ENCODE data around the gene ANKRD40CL. TPM values are rescaled to one million over a fixed set of nuclear protein-coding genes. Genes with fewer than 3 reads are reported as not detected.

Gene ANKRD40CL
- polyA plus RNA-seq, 1 of the 3 experiments (the other 2 are of a cell fraction) = not detected

DNA sequence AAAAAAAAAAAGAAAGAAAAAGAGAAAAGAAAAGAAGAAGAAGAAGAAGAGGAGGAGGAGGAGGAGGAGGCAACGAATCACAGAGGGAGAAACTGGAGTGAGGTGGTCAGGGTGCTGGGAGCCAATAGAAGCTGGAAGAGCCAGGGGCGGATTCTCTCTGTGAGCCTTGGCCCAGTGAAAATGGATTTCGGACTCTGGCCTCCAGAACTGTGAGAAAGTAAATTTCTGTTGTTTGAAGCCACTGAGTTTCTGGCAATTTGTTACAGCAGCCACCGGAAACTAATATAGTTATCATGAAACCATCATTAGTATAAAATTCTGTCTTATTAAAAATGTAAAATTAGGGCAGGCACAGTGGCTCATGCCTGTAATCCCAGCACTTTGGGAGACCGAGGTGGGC is 40.4 kb upstream of the ANKRD40CL start (continued):
- TF ChIP-seq TEAD4 (IDR thresholded peaks at IDR 0.05; ENCODE audit: borderline replicate concordance, insufficient read depth) = no peak

- H3K9me3 ChIP-seq = no peaks in the 10 kb centered on the region
- DNase-seq = no peak
- H3K27ac ChIP-seq (ENCODE audit: low read depth in 2 of 2, low read length in 1 of 2) = no peak overlapping the region
- no peaks in the 10 kb centered on the region for H3K4me1 ChIP-seq (ENCODE audit: control insufficient read depth in 1 of 2, insufficient read depth in 2 of 2, low read depth in 1 of 2, low read length in 1 of 2)
- no peak overlapping the region for H3K4me2 ChIP-seq
- no peak overlapping the region for H3K9ac ChIP-seq
- H3K27me3 ChIP-seq (ENCODE audit: insufficient read depth) = no peaks in the 10 kb centered on the region
- no peaks in the 10 kb centered on the region for H3K9me2 ChIP-seq
- H3K79me2 ChIP-seq (ENCODE audit: insufficient read depth) = no peaks in the 10 kb centered on the region
- no peak overlapping the region for H3K4me3 ChIP-seq (ENCODE audit: low read depth in 2 of 2, low read length in 1 of 2)
- no peak overlapping the region for H2AFZ ChIP-seq (ENCODE audit: low read depth)
- ChIA-PET CTCF (interaction anchor here (1.1 to 7.3 kb wide), 5 partner anchors 10 to 125 kb away, joined by 3 to 45 read pairs (median 18); no protein-coding TSS in a partner anchor), POLR2A (no interaction called here)
- H3F3A ChIP-seq (replicated peaks; ENCODE audit: insufficient read depth) = no peaks in the 10 kb centered on the region
- TF ChIP-seq JUND (IDR thresholded peaks at IDR 0.05) = no peak
- TF ChIP-seq TCF12 (IDR thresholded peaks at IDR 0.05) = no peak
- no peak for TF ChIP-seq RAD21 (IDR thresholded peaks at IDR 0.05; ENCODE audit: low read length)
- TF ChIP-seq TEAD4 (IDR thresholded peaks at IDR 0.05; ENCODE audit: borderline replicate concordance, insufficient read depth) = no peak
- TF ChIP-seq CHD2 (IDR thresholded peaks at IDR 0.05; ENCODE audit: low read length, partially characterized antibody) = no peak
- TF ChIP-seq POLR2AphosphoS5 (IDR thresholded peaks at IDR 0.05; ENCODE audit: low read depth, low read length) = no peak
- no peak for TF ChIP-seq TAF1 (IDR thresholded peaks at IDR 0.05; ENCODE audit: borderline replicate concordance, low read depth, low read length)
- no peak for TF ChIP-seq MAX (IDR thresholded peaks at IDR 0.05; ENCODE audit: low read depth)
- TF ChIP-seq YY1 (IDR thresholded peaks at IDR 0.05; ENCODE audit: low read depth) = no peak
- no peak for TF ChIP-seq RFX5 (IDR thresholded peaks at IDR 0.05; ENCODE audit: low read length)
- TF ChIP-seq EZH2phosphoT487 (IDR thresholded peaks at IDR 0.05; ENCODE audit: borderline replicate concordance, low read depth) = no peak
- TF ChIP-seq CTCF (IDR thresholded peaks at IDR 0.05) = no peak
- TF ChIP-seq, protein P1, sequence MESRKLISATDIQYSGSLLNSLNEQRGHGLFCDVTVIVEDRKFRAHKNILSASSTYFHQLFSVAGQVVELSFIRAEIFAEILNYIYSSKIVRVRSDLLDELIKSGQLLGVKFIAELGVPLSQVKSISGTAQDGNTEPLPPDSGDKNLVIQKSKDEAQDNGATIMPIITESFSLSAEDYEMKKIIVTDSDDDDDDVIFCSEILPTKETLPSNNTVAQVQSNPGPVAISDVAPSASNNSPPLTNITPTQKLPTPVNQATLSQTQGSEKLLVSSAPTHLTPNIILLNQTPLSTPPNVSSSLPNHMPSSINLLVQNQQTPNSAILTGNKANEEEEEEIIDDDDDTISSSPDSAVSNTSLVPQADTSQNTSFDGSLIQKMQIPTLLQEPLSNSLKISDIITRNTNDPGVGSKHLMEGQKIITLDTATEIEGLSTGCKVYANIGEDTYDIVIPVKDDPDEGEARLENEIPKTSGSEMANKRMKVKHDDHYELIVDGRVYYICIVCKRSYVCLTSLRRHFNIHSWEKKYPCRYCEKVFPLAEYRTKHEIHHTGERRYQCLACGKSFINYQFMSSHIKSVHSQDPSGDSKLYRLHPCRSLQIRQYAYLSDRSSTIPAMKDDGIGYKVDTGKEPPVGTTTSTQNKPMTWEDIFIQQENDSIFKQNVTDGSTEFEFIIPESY (IDR thresholded peaks at IDR 0.05; ENCODE audit: borderline replicate concordance, low read depth) = no peak
- TF ChIP-seq, protein P2, sequence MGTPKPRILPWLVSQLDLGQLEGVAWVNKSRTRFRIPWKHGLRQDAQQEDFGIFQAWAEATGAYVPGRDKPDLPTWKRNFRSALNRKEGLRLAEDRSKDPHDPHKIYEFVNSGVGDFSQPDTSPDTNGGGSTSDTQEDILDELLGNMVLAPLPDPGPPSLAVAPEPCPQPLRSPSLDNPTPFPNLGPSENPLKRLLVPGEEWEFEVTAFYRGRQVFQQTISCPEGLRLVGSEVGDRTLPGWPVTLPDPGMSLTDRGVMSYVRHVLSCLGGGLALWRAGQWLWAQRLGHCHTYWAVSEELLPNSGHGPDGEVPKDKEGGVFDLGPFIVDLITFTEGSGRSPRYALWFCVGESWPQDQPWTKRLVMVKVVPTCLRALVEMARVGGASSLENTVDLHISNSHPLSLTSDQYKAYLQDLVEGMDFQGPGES (IDR thresholded peaks at IDR 0.05; ENCODE audit: low read depth, low read length) = no peak
- TF ChIP-seq NFIC (IDR thresholded peaks at IDR 0.05; ENCODE audit: borderline replicate concordance) = no peak
- no peak for TF ChIP-seq RCOR1 (IDR thresholded peaks at IDR 0.05; ENCODE audit: low read length)
- TF ChIP-seq GATA2 (CRISPR knock-in tag; IDR thresholded peaks at IDR 0.05) = no peak
- TF ChIP-seq, protein P3, sequence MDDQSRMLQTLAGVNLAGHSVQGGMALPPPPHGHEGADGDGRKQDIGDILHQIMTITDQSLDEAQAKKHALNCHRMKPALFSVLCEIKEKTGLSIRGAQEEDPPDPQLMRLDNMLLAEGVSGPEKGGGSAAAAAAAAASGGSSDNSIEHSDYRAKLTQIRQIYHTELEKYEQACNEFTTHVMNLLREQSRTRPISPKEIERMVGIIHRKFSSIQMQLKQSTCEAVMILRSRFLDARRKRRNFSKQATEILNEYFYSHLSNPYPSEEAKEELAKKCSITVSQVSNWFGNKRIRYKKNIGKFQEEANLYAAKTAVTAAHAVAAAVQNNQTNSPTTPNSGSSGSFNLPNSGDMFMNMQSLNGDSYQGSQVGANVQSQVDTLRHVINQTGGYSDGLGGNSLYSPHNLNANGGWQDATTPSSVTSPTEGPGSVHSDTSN (IDR thresholded peaks at IDR 0.05) = no peak
- TF ChIP-seq ELF1 (IDR thresholded peaks at IDR 0.05) = no peak
- TF ChIP-seq MEF2A (IDR thresholded peaks at IDR 0.05; ENCODE audit: borderline replicate concordance, low read depth) = no peak
- no peaks in the 10 kb centered on the region for H4K20me1 ChIP-seq (ENCODE audit: insufficient read depth)
- H3K36me3 ChIP-seq (replicated peaks in 1 of 2; ENCODE audit: control insufficient read depth in 1 of 2, insufficient read depth in 2 of 2, low read length in 1 of 2) = no peaks in the 10 kb centered on the region
- 85% methylated on average over 2 of the region's 2 CpGs for WGBS (ENCODE audit: low lambda C conversion rate)
Observed at GRCh38 chr17:50807009-50807408, 39.7 kb upstream of the ANKRD40CL start.
